Hypothalamus (tissue), 51 donors: Measurements from ENCODE around the gene PARD3B.

ENCODE experiments used
- DNase-seq, 51 donors: peaks; one replicate each; lab custom pipeline; 2025; lab: John Stamatoyannopoulos, UW

The PARD3B gene

DNA sequence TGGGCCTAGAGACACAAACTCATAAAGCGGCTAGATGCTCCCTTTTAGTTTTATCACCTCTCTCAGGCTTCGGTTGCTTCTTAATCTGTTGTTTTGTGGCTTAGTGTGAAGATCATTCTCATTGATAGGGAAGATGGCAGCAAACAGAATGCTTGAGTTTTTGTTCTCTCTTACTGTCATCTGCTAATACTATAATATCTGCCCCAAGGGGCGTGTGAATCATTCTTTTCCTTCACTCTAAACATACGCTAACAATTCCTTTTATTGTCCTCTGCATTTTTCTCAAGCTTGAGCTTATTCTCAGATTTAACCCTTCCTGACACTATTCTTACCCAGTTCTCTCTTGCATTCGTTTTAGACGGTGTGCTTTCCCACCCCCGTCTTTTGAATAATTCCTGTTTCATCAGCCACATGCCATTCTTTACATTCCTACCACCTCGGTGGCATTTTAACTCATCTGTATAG lies 813.1 kb downstream of the PARD3B start:
- DNase-seq = no peak

DNA sequence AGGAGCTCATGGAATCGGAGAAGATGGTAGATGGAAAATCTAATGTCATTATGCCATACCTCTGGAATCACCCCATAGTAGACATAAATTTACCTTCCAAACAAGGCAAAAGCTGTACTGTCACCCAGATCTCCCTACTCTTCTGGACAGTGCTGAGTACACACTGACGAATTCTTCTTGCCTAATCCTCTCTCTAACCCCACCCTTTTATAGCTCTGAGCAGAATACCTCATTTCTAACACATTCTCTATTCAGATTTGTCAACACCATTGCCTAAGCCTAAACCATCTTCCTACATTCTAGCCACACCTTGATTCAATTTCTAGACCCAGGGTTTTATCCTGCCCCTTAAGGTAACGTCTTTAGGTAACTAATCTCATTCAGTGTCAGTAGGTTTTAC lies 816.0 kb downstream of the PARD3B start:
- no peak for DNase-seq

DNA sequence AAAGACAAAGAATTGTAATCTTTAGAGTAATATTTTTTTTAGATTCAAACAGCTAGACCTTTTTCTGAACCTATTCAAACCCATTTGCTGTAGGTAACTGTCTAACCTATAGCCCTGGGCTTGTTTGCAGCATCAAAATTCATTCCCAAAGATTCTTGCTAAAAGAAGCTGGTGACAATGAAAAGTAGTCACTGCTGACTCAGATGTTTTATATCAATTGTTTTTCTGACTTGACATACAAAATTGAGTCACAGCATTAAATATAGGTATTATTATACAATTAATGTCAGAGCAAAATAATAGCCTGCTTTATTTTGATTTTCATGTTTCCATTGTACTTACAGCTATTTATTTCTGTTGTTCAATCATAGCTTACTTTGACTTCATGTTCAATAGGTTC lies 816.7 kb downstream of the PARD3B start:
- no peak for DNase-seq

DNA sequence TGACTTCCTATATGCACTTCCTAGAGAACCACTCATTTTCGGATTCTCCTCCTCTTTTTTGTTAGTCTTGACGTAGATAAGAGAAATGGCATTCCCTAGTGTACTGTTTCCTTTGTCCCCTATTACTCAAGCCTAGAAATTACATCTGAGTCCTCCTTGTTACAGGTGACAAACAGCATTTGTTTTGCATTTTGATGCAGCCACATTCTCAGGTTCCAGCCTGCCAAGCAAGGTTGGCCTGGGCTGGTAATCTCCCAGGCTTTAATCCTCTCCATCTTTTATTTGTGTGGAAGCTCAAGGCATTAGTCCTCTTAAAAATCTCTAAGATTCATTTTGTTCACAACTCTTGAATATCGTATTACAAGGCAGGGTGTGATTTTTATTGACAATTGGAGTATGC lies 819.0 kb downstream of the PARD3B start:
- DNase-seq = no peak

GRCh38 chr2:205366336-205367060 lies 821.2 kb downstream of the PARD3B start:
- no peak for DNase-seq

DNA sequence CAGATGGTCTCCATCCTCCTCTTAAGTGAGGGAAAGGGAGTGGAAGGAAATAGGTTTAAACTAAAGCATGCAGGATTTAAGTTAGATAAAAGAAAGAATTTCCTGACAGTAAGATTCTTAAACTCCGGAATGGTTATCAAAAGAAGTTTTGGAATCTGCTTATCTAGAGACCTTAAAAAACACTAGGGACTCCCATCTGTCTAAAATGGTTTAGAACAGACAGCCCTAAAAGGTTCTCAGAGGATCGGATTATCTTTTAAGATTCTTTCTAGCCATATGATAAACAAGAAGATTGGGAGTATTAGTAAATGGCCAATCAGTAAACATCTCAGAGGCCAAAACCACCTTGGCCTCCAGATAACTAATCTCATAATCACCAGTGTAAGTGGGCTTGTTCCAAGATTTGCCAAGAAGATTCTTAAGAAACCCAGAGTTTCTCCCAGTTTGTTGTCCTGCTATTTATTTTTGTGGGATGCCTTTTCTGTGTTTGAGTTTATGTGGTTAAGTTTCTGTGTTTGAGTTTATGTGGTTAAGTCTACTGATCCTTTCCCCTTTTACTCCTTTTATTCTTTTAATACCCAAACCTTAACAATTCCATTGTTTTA lies 822.2 kb downstream of the PARD3B start:
- DNase-seq = no peak

- no peak for DNase-seq
Measured at GRCh38 chr2:205369813-205370212, 824.5 kb downstream of the PARD3B start.

- DNase-seq = no peak
Measured at GRCh38 chr2:205370726-205371125, 825.5 kb downstream of the PARD3B start.

- no peak for DNase-seq
Measured at GRCh38 chr2:205372141-205372540, 826.9 kb downstream of the PARD3B start.

DNA sequence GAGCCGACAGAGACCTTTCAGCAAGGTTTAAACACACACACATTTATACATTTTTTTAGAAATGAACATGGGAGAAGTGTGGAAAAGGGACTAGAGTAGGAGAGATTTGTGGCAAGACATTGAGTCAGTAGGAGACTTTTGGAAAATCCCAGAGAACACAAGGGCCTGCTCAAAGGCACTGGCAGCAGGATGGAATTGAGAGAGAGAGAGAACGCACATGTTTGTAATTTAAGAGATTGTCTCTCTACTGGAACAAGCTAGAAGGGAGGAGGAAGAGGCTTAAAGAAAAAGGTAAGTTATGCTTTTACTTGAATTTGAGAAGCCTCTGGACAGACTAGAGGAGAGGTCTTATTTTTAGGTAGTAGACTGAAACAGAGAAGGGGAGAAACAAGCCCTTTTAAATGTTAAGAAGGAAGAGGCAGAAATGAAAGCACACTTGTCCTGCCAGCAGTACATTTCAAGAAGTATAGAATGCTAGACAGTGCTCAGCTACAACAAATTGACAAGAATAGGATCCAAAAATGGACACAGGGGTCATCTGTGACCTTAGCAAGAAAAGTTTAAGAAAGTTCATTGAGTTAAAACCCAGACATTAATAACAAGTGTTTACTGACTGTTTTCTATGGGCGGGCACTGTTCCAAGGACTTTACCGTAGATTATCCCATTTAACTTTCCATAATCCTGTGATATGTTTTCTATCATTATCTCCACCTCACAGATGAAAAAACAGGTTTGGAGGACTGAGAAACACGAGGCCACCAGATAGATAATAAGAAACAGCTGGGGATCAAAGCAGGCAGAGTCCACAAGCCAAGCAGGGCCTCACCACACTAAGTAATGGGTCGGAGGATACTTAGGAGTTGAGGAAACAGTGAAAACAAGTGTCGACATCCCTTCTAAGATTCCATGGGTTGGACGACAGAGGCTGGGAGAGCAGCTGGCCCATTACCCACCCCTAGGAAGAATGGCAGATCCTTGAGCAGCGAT lies 830.5 kb downstream of the PARD3B start:
- DNase-seq = no peak

DNA sequence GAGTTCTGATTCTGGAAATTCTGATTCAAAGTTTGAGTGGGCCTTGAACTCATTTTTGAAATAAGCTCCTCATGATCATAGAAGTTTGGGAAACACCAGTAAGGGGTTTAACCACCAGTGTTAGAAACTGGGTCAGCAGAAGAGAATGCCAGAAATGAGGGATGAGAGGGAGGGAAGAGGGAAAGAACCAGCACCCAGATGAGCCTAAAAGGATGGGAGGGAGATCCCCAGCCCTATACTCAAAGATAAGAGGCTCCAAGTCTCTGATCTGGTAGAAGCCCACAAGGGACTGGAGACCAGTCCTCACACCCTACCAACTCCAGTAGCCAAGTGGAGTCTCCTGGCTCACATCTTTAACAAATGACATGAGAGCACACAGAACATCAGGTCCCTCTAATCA lies 832.0 kb downstream of the PARD3B start:
- DNase-seq = no peak

DNA sequence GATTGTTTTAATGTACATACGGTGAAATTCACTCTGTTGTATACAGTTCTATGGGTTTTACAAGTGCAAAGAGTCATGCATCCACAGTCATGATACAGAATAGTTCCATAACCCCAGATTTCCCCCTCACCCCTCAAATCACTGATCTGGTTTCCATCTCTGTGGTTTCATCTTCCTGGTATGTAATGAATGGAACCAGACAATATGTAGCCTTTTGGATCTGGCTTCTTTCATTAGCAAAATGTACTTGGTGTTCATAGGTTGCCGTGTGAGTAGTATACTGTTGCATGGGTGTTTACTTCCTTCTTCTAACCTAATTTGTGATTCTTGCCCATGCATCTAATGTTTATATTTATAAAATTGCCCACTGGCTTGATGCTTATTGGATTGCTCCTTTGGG lies 838.3 kb downstream of the PARD3B start:
- DNase-seq = no peak

- no peak for DNase-seq
Measured at GRCh38 chr2:205386109-205386508, 840.8 kb downstream of the PARD3B start.

GRCh38 chr2:205387350-205388055 lies 842.2 kb downstream of the PARD3B start:
- DNase-seq = no peak

GRCh38 chr2:205390866-205391265 lies 845.6 kb downstream of the PARD3B start:
- no peak for DNase-seq

DNA sequence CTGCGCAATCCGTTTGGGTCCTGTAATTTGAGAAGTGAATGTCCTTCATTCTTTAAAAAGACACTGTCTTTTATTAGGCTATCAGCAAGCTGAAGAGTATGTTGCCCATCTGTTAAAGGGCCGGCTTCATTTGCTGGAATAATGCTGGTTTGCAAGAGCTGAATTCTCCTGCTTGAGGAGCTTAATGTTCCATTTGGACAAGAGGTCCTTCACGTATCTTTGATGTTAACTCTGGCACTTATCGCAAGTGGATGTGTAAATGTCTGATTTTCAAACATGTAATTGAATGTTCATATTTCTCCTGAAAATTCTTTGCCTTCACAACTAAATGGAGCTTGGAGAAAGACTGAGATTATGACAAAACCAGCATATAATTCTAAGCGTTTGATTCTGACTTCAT lies 856.2 kb downstream of the PARD3B start:
- DNase-seq = no peak

DNA sequence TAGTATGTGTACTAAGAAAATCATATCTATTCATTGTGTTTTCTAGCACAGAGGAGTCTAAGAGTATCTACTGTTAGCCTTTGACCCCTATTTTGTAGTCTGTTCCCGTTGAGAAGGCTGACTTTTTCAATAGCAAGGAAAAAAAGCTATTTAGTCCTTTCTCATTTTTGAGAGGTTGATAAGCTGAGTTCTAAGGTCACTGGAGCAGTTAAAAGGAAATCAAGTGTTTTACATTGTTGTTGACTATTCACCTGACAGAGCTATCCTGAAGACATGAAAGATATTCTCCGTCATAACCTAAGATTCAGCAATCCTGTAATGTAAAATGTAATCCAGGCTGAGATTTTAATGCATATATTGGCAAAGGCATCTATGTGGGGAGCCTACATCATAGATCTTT lies 856.7 kb downstream of the PARD3B start:
- no peak for DNase-seq

GRCh38 chr2:205403244-205403825 lies 858.1 kb downstream of the PARD3B start:
- DNase-seq = no peak

- no peak for DNase-seq
Measured at GRCh38 chr2:205405194-205405593, 859.9 kb downstream of the PARD3B start.

DNA sequence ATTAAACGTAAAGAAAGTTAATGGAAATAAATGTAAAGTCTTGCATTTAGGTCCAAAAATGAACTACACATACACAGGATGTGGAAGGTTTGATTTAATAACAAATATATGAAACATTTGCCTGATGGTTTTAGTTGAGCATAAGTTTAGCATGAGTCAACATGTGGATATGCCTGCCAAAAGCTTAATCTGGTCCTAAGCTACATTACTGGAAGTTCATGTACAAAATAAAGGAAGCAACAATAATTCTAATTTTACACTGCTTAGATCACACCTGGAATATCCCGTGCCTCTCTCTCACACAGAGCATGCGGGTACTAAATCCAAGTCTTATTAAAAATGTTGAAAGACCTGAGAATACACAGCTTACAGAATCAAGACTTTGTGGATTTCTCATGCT lies 860.5 kb downstream of the PARD3B start:
- DNase-seq = no peak
